ENCODE measurements around the gene BMP8A.

BMP8A gene

DNA sequence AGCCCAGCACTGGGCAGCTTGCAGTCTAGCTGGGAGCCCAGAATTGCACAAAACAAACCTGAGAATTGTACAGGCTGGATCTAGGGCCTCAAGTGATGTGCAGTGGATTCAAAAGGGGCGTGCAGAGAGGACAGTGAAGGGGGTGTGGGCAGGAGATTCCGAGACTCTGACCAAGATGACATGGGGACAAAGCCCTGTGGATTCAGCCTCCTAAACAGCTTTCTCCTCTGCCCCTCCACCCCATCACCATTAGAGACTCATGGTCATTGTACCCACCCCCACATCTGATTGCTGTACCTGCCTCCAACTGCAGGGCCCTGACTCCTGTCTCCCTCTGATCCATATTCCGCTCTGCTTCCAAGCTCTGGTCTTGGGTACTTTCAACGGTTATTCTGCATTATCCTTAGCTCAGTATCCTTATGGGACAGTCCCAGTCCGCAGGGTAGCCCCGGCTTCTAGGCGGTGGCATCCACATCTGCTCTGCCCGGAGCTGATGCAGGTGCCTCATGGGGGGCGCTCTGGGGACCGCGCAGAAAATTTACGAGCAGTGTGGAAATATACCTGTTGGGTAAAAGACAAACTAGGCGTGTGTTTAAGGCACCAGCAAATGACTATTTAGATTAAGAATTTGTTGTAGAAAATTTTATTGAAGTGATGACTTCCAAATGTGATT, 1.7 kb upstream of the BMP8A start:
- POLR2A ChIA-PET: interaction anchor here (0.6 kb wide), 1 partner anchor 65 kb away, joined by 3 read pairs; no protein-coding TSS in a partner anchor
- Histone ChIP-seq H3K4me3 (ENCODE audit: low read depth, low read length) (no peak overlapping the region), H3K4me1 (ENCODE audit: control insufficient read depth, insufficient read depth, low read length) (no peaks in the 10 kb centered on the region), H3K27ac (ENCODE audit: extremely low read depth, low read depth, low read length) (no peak overlapping the region; the same call in 1 of the 2 replicates), H3K36me3 (ENCODE audit: control insufficient read depth in 2 of 2, insufficient read depth in 1 of 2, low read length in 2 of 2) (peaks cover 13 to 31% of the 10 kb centered on the region in 2 experiments; a peak in 2 of 3 replicates), H3K9me3 (ENCODE audit: control insufficient read depth, insufficient read depth, low read depth, low read length) (no peaks in the 10 kb centered on the region)
- TF ChIP-seq, protein P1, sequence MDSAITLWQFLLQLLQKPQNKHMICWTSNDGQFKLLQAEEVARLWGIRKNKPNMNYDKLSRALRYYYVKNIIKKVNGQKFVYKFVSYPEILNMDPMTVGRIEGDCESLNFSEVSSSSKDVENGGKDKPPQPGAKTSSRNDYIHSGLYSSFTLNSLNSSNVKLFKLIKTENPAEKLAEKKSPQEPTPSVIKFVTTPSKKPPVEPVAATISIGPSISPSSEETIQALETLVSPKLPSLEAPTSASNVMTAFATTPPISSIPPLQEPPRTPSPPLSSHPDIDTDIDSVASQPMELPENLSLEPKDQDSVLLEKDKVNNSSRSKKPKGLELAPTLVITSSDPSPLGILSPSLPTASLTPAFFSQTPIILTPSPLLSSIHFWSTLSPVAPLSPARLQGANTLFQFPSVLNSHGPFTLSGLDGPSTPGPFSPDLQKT (IDR thresholded peaks at IDR 0.05; ENCODE audit: borderline replicate concordance, low read depth, low read length): no peak
- TF ChIP-seq ZNF600 (tag by site-specific recombination; IDR thresholded peaks at IDR 0.05): peak; percentile 18
- CTCF ChIA-PET: interaction anchor here (0.7 to 1.0 kb wide), 3 partner anchors 18 to 391 kb away, joined by 3 to 7 read pairs (median 4); no protein-coding TSS in a partner anchor

DNA sequence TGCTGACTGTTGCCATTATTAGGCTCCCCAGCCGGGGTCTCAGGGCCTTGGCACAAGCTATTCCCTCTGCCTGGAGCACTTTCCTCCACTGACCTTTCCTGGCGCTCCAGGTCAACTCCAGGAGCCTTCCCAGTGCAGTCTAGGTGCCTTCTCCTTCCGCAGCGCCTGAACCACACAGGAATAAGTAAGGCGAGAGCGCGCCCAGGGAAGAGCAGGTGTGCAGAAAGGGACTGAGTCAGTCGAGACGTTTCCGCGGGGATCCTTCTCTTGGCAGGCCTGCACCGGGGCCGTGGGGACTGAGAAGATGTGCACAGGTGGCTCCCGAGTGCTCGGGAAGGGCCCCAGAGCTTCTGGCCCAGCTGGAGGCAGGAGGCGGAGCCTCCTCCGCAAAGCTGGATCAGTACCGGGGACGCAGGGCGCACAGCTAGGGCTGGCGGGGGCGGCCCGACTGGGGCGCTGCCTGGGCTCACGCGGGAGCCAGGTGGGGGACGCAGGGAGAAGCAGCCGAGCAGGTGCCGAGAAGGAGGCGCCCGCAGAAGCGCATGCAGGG, 765 bp upstream of the BMP8A start:
- Histone ChIP-seq H3K36me3 (ENCODE audit: control insufficient read depth in 2 of 2, insufficient read depth in 1 of 2, low read length in 2 of 2) (peaks cover 11 to 22% of the 10 kb centered on the region in 2 experiments; a peak in 2 of 3 replicates), H3K27ac (ENCODE audit: extremely low read depth, low read depth, low read length) (no peak overlapping the region), H3K4me3 (ENCODE audit: low read depth, low read length) (no peak overlapping the region), H3K9me3 (ENCODE audit: control insufficient read depth, insufficient read depth, low read depth, low read length) (no peaks in the 10 kb centered on the region), H3K4me1 (ENCODE audit: control insufficient read depth, insufficient read depth, low read length) (no peaks in the 10 kb centered on the region)
- TF ChIP-seq ZSCAN23 (tag by site-specific recombination; IDR thresholded peaks at IDR 0.05) (no peak), ZBTB20 (tag by site-specific recombination; IDR thresholded peaks at IDR 0.05) (no peak), MEIS1 (CRISPR knock-in tag; IDR thresholded peaks at IDR 0.05; ENCODE audit: borderline replicate concordance) (no peak), ZNF623 (tag by site-specific recombination; IDR thresholded peaks at IDR 0.05) (no peak), ZNF521 (tag by site-specific recombination; IDR thresholded peaks at IDR 0.05) (no peak), GFI1B (tag by site-specific recombination; IDR thresholded peaks at IDR 0.05) (no peak), YY2 (tag by site-specific recombination; IDR thresholded peaks at IDR 0.05) (no peak), ZNF121 (tag by site-specific recombination; IDR thresholded peaks at IDR 0.05) (no peak), TCF7L2 (IDR thresholded peaks at IDR 0.05; ENCODE audit: borderline replicate concordance, low read depth, low read length) (no peak), SP3 (tag by site-specific recombination; IDR thresholded peaks at IDR 0.05) (no peak), OSR2 (tag by site-specific recombination; IDR thresholded peaks at IDR 0.05) (no peak), ZNF830 (tag by site-specific recombination; IDR thresholded peaks at IDR 0.05; ENCODE audit: low read depth) (no peak), ZBTB21 (tag by site-specific recombination; IDR thresholded peaks at IDR 0.05) (no peak)
- TF ChIP-seq, protein P2, sequence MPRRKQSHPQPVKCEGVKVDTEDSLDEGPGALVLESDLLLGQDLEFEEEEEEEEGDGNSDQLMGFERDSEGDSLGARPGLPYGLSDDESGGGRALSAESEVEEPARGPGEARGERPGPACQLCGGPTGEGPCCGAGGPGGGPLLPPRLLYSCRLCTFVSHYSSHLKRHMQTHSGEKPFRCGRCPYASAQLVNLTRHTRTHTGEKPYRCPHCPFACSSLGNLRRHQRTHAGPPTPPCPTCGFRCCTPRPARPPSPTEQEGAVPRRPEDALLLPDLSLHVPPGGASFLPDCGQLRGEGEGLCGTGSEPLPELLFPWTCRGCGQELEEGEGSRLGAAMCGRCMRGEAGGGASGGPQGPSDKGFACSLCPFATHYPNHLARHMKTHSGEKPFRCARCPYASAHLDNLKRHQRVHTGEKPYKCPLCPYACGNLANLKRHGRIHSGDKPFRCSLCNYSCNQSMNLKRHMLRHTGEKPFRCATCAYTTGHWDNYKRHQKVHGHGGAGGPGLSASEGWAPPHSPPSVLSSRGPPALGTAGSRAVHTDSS (tag by site-specific recombination; IDR thresholded peaks at IDR 0.05): no peak
- TF ChIP-seq, protein P3, sequence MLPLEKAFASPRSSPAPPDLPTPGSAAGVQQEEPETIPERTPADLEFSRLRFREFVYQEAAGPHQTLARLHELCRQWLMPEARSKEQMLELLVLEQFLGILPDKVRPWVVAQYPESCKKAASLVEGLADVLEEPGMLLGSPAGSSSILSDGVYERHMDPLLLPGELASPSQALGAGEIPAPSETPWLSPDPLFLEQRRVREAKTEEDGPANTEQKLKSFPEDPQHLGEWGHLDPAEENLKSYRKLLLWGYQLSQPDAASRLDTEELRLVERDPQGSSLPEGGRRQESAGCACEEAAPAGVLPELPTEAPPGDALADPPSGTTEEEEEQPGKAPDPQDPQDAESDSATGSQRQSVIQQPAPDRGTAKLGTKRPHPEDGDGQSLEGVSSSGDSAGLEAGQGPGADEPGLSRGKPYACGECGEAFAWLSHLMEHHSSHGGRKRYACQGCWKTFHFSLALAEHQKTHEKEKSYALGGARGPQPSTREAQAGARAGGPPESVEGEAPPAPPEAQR (tag by site-specific recombination; IDR thresholded peaks at IDR 0.05): no peak
- TF ChIP-seq, protein P4, sequence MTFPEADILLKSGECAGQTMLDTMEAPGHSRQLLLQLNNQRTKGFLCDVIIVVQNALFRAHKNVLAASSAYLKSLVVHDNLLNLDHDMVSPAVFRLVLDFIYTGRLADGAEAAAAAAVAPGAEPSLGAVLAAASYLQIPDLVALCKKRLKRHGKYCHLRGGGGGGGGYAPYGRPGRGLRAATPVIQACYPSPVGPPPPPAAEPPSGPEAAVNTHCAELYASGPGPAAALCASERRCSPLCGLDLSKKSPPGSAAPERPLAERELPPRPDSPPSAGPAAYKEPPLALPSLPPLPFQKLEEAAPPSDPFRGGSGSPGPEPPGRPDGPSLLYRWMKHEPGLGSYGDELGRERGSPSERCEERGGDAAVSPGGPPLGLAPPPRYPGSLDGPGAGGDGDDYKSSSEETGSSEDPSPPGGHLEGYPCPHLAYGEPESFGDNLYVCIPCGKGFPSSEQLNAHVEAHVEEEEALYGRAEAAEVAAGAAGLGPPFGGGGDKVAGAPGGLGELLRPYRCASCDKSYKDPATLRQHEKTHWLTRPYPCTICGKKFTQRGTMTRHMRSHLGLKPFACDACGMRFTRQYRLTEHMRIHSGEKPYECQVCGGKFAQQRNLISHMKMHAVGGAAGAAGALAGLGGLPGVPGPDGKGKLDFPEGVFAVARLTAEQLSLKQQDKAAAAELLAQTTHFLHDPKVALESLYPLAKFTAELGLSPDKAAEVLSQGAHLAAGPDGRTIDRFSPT (tag by site-specific recombination; IDR thresholded peaks at IDR 0.05): no peak
- TF ChIP-seq, protein P5, sequence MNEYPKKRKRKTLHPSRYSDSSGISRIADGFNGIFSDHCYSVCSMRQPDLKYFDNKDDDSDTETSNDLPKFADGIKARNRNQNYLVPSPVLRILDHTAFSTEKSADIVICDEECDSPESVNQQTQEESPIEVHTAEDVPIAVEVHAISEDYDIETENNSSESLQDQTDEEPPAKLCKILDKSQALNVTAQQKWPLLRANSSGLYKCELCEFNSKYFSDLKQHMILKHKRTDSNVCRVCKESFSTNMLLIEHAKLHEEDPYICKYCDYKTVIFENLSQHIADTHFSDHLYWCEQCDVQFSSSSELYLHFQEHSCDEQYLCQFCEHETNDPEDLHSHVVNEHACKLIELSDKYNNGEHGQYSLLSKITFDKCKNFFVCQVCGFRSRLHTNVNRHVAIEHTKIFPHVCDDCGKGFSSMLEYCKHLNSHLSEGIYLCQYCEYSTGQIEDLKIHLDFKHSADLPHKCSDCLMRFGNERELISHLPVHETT (tag by site-specific recombination; IDR thresholded peaks at IDR 0.05): no peak
- TF ChIP-seq, protein P6, sequence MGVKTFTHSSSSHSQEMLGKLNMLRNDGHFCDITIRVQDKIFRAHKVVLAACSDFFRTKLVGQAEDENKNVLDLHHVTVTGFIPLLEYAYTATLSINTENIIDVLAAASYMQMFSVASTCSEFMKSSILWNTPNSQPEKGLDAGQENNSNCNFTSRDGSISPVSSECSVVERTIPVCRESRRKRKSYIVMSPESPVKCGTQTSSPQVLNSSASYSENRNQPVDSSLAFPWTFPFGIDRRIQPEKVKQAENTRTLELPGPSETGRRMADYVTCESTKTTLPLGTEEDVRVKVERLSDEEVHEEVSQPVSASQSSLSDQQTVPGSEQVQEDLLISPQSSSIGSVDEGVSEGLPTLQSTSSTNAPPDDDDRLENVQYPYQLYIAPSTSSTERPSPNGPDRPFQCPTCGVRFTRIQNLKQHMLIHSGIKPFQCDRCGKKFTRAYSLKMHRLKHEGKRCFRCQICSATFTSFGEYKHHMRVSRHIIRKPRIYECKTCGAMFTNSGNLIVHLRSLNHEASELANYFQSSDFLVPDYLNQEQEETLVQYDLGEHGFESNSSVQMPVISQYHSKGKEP (tag by site-specific recombination; IDR thresholded peaks at IDR 0.05): no peak
- TF ChIP-seq, protein P7, sequence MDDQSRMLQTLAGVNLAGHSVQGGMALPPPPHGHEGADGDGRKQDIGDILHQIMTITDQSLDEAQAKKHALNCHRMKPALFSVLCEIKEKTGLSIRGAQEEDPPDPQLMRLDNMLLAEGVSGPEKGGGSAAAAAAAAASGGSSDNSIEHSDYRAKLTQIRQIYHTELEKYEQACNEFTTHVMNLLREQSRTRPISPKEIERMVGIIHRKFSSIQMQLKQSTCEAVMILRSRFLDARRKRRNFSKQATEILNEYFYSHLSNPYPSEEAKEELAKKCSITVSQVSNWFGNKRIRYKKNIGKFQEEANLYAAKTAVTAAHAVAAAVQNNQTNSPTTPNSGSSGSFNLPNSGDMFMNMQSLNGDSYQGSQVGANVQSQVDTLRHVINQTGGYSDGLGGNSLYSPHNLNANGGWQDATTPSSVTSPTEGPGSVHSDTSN (CRISPR knock-in tag; IDR thresholded peaks at IDR 0.05): no peak
- TF ChIP-seq, protein P8, sequence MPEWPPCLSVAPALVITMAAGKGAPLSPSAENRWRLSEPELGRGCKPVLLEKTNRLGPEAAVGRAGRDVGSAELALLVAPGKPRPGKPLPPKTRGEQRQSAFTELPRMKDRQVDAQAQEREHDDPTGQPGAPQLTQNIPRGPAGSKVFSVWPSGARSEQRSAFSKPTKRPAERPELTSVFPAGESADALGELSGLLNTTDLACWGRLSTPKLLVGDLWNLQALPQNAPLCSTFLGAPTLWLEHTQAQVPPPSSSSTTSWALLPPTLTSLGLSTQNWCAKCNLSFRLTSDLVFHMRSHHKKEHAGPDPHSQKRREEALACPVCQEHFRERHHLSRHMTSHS (tag by site-specific recombination; IDR thresholded peaks at IDR 0.05): no peak
- ChIA-PET CTCF (no interaction called here), POLR2A (no interaction called here)

All from HEK293 (cell line).